ENCODE results near the gene IQCF2.
"Not testable (repeated sequence)": the region's sequence is repeated elsewhere in the genome, so short reads cannot be mapped to it uniquely, and the experiment has no call there.

The IQCF2 gene

DNA sequence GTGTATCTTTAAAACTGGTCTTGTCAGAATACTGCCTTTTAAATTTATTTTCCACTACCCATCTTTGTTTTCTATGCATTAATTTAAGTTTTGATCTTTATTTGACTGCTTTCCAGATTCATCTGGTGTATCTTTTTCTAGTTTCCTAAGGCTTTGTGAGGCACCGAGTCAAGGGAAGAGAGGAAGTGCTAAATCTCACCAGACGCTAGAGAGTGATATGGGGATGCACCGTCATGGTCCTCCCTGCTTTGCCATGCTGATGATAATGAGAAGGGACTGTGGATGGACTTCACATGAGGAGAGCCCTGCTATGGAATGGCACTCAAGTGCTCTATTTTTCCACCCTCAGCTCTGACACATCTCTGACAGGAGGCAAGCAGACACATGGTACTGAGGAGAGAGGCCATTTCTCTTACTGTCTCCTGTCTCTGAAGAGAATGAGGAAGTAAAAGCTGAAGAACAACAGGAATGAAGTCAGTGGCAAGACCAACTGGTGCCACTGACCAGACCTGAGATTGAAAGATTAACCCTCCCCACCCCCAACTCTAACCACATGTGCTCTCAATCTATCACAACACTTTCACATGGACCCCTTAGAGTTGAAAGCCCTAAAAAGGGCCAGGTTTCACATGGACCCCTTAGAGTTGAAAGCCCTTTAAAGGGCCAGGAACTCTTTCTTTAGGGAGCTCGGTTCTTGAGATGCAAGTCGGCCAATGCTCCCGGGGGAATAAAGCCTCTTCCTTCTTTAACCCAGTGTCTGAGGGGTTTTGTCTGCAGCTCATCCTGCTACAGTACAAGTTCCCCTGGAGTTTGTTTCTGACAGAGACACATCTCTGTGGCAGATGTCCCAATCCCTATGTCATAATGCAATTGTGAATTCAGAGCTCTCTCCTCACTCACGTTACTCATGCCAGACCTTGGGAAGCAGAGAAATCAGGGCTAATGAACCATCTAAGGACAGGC, at the start of gene IQCF2:
Gene IQCF2, plus strand, starts transcription at position 913 of the 963 bp plus-strand sequence. CDS start 52 bp downstream, outside the sequence.
- DNase-seq (ENCODE audit: low spot score) (no peak), FAIRE-seq (no peak)

DNA sequence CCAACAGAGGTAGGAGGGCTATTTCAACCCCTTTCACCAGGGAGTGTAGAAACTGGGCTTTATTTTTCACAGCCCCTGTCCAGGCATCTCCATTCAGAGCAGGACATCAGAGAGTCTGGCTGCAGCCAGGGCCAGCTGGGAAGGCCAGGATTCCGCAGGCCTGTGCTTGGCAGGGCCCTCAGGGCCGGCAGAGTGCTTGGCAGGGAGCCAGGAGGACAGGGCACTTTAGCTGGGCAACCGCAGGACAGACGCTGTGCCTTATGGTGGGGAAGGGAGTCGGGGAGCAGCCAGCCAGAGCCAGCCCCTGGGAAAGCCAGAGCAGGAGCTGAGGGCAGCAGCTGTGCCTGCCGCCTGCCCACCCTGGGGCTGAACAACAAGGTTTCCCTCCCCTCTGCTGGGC, 47.9 kb upstream of the IQCF2 start:
- FAIRE-seq, result no peak
- DNase-seq (ENCODE audit: low spot score), result no peak

GRCh38 chr3:51814034-51814433, 47.4 kb upstream of the IQCF2 start:
- no peak for FAIRE-seq
- DNase-seq (ENCODE audit: low spot score), result no peak

- no peak for DNase-seq (ENCODE audit: low spot score)
- FAIRE-seq, result no peak
These were observed 45.8 kb upstream of the IQCF2 start for GRCh38 chr3:51815614-51816013.

DNA sequence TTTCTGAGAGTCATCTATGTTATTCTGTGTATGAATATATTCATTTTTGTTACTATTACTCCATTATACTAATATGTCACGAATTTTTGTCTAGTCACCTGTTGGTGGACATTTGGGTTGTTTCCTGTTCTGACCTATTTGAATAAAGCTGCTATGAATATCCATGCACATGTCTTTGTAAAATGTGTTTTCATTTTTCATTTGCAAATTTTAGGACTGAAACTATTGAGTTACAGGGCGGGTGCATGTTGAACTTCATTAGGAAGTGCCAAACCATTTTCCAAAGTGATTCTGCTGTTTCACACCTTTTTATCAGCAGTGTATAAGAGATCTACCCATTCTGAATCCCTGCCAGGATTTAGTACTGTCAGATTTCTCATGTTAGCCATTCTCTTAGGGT, 44.7 kb upstream of the IQCF2 start:
- FAIRE-seq, result no peak
- DNase-seq (ENCODE audit: low spot score), result no peak

DNA sequence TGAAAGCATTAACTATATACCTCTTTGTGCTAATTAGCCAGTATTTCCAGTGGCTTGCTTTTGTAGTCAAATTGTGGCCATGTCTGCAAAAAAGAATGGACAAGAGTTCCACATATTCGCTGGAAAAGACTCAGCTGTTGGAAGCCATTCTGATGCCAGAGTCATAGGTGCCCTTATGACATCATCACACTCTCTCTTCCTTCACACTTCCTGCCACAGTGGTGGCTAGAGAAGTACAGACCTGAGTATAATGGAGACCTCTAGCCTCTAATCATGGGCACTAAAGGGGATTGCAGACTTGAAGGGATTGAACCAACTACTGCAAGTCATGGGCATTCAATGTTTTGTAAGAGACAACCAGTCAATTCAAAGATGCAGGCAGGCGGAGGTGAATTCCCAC, 44.0 kb upstream of the IQCF2 start:
- no peak for FAIRE-seq

GRCh38 chr3:51819151-51819550, 42.3 kb upstream of the IQCF2 start:
- DNase-seq (ENCODE audit: low spot score) (no peak), FAIRE-seq (no peak)

More for the DNA sequence above, 44.0 kb upstream of the IQCF2 start:
- no peak for DNase-seq (ENCODE audit: low spot score)

DNA sequence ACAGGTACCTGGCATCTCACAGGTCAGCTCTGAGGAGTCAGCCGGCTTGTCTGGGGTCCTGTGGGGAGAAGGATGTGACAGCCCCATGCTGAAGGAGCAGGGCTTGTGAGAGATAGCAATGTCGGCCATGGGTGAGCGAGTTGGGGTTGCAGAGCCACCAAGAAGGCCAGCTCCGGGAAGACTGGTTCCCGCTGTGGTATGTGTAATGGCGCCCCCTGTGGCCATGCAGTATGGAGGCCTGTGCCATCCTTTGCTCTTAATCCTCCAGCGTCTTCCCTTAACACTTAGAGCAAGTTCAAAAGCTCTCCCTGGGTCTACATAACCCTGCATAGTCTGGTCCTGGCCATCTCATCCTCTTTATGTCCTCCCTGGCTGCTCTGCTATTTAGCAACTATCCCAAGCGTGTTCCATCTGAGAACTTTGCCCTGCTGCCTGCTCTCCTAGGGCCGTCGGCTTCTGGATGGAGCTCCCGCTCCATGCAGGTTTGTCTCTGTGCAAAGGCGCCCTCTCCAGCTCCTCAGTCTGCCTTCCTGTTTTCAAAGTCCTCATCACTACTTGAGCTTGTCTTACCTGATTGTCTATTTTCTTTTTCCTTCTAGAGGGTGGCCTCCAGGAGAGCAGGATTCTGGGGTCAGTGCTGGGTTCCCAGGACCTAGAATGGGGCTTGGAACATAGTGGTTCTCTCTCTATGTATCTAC, 41.6 kb upstream of the IQCF2 start:
- DNase-seq (ENCODE audit: low spot score) (no peak), FAIRE-seq (no peak)

- DNase-seq (ENCODE audit: low spot score), result no peak
- no peak for FAIRE-seq
These were observed 33.1 kb upstream of the IQCF2 start for GRCh38 chr3:51828297-51828696.

GRCh38 chr3:51830345-51830744, 31.1 kb upstream of the IQCF2 start:
- no peak for DNase-seq (ENCODE audit: low spot score)
- no peak for FAIRE-seq

DNA sequence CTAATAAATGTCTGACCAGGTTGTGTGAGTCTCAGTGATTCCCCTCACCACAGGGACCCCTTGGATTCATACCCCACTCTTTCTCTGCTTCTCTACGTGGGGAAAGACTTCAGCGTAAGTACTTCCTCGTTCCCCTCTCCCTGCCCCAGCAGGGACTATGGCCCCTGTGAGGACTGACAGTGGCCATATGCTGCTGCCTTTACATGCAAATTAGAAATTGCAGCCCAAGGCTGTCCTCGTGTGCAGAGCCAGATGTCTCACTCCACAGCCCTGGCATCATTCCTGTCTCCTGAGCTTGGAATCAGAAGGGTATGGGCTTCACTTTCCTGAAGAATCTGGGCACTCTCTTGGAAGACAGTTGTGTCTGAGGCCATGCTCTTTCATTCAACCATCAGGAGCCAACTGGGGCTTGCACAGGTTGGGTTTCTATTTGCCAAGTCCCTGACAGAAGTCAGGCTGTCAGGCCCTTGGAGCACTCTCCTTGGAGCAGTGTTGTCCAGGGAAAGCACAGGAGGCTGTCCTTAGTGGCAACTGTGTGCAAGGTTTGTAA, 30.5 kb upstream of the IQCF2 start:
- FAIRE-seq (no peak), DNase-seq (ENCODE audit: low spot score) (no peak)

- DNase-seq (ENCODE audit: low spot score) (no peak), FAIRE-seq (no peak)
These were observed 24.8 kb upstream of the IQCF2 start for GRCh38 chr3:51836606-51837005.

DNA sequence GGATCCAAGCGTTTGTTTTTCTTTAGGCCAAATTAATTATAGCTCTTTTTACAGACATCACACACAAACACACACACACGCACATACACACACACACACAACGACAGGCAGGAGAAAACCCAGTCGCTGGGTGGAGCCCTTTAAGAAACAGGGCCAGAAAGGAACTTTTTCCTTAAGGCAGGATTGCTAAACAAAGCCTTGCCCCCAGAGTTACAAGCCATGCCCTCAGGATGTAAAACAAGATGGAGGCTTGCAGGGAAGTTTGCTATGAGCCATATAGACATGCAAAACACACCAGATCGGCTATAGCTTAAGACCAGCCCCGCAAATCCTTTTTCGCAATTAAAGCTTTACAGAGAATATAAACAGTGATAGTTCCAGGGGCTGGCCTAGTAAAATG, 16.3 kb upstream of the IQCF2 start:
- FAIRE-seq (no peak), DNase-seq (ENCODE audit: low spot score) (no peak)

DNA sequence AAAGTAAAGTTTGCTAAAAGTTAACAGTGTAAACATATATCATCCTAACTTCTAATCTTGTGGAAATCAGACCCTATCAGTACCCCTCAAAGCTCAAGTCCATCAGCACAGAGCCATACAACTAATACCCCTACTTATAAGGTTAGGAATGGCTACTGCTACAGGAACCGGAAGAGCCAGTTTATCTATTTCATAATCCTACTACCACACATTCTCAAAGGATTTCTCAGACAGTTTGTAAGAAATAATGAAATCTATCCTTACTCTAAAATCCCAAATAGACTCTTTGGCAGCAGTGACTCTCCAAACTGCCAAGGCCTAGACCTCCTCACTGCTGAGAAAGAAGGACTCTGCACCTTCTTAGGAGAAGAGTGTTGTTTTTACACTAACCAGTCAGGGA, 6.0 kb upstream of the IQCF2 start:
- not testable (repeated sequence) for FAIRE-seq; DNase-seq (ENCODE audit: low spot score)

DNA sequence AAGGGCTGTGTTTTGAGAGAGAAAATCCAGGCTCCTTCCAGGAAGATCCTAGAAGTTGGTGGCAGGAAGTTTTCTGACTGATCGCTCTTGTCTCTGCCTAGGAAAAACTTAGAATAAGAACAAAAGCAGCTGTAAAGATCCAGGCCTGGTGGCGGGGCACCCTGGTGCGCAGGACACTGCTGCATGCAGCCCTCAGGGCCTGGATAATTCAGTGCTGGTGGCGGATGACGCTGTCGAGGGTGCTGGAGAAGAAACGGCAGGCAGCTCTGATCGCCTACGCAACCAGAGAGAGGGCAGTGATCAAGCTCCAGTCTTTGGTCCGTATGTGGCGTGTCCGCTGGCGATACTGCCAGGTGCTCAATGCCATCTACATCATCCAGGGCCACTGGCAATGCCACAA, 1.5 kb downstream of the IQCF2 start:
- DNase-seq (ENCODE audit: low spot score), result no peak
- FAIRE-seq, result no peak

- FAIRE-seq; DNase-seq (ENCODE audit: low spot score): not testable (repeated sequence)
These were observed 7.5 kb downstream of the IQCF2 start for GRCh38 chr3:51868896-51869295.

DNA sequence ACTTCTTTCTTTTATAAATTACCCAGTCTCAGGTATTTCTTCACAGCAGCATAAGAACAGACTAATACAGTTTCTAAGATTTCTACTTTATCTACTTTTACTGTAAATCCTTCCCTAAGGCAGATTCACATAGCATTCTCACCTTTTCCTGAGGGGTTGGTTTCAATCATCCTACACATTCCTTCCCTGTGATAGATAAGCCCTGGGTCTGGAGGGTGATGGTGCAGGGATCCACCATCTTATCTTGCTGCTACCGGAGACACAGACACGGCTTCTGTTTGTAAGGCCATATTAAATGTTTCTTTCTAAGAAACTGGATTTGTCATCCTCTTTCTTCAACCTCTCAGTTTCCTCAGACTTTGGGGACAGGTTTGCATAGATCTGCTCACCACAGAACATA, 7.9 kb downstream of the IQCF2 start:
- DNase-seq (ENCODE audit: low spot score) (no peak), FAIRE-seq (no peak)

DNA sequence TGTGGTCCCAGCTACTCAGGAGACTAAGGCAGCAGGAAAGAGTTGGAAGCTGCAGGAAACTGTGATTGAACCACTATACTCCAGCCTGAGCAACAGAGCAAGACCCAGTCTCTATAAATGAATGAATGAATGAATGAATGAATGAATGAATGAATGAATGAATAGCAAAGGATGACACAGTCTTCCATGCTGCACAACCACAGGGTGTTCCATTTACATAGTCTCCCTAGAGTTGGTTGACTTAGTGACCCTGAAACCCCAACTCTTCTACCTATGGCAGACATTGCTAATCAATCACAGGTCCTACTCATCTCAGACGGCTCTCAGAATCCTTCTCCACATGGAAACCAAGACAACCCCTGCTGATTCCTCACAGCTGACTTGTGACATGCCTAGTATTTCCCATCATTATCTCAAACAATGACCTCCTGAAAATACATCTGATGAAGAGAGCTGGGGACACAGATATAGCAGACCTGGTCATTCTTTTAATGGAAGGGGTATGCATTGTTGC, 11.9 kb downstream of the IQCF2 start:
- no peak for FAIRE-seq
- DNase-seq (ENCODE audit: low spot score), result no peak

GRCh38 chr3:51873876-51874275, 12.5 kb downstream of the IQCF2 start:
- no peak for DNase-seq (ENCODE audit: low spot score)
- FAIRE-seq, result no peak

DNA sequence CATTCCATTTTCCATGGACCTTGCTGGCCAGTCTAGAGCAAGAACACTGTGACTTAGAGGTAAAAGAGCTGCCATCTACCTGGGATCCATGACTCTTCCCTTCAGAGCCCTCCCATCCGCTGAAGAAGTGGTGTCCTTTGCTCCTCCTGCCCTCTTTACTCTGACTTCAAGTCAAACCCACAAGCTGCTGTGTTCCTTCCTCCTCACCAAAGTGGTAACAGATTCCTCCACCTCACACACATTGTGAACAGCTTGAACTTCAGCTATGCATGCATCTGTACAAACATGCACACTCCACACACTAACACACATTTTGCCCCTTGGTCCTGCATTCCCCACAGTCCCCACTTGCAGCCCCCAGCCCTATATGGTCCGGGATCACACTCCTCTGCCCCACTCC, 13.0 kb downstream of the IQCF2 start:
- no peak for FAIRE-seq
- no peak for DNase-seq (ENCODE audit: low spot score)

GRCh38 chr3:51874889-51875288, 13.5 kb downstream of the IQCF2 start:
- DNase-seq (ENCODE audit: low spot score) (no peak), FAIRE-seq (no peak)

DNA sequence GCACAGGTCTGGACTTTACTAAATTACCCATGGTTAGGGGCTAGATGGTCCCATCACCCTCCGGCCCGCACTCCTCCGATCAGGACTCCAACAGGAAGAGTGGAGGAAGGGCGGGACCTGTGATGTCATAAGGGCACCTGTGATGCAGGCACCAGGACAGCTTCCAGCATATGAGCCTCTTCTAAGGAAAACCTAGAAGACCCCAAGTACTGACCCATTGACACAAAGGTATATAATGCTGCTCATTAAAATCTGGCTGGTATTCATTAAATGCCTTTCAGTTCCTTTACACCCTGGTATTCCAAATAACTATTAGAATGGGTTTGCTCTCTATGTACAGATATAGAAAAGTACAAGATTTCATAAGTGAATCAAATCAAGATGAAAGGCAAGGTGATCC, 14.1 kb downstream of the IQCF2 start, which contains the start of gene IQCF5:
Gene IQCF5, minus strand, starts transcription at position 101 of the 400 bp plus-strand sequence. Its CDS starts 70 bp downstream, at position 31.
- FAIRE-seq (no peak), DNase-seq (ENCODE audit: low spot score) (no peak)

Measured in RCC 7860 (cell line).